Heart left ventricle (tissue), 16 donors: Measurements from ENCODE around the gene BICDL2. TPM values are rescaled to one million over a fixed set of nuclear protein-coding genes. Genes with fewer than 3 reads are reported as not detected.
A peak's percentile ranks its signal among the peaks of the same experiment; 100 is the strongest.

ENCODE experiments used
- ATAC-seq, 4 donors: fragments of 200-7000 bp; cut with Tn5 transposase; one replicate each; pipeline ENCODE4 v1.9.1; 2020 to 2022; ENCODE audit warnings: moderate library complexity in 4 of 4, mild to moderate bottlenecking in 3 of 4, moderate number of reproducible peaks in 1 of 4
- DNase-seq, 5 donors: peaks; one replicate each; pipeline ENCODE4 v3.0.0-alpha.2; 2020
- H3K27ac ChIP-seq, 12 donors: fragments of 200-600 bp; sonication (generic) in 4 of 12; one replicate each; pipeline versions ENCODE4 v1.5.0 to v1.8.0; 2016 to 2022; ENCODE audit warnings: mild to moderate bottlenecking in 2 of 12
- H3K27me3 ChIP-seq, 9 donors: fragments of 200-600 bp; sonication (generic) in 2 of 9; one replicate each; pipeline versions ENCODE4 v1.5.1 to v1.8.0; 2016 to 2022; ENCODE audit warnings: mild to moderate bottlenecking in 3 of 9
- H3K36me3 ChIP-seq, 9 donors: fragments of 200-600 bp; sonication (generic) in 2 of 9; one replicate each; pipeline versions ENCODE4 v1.5.0 to v1.8.0; 2018 to 2022; ENCODE audit warnings: mild to moderate bottlenecking in 2 of 9
- H3K4me1 ChIP-seq, 12 donors: fragments of 200-600 bp; sonication (generic) in 4 of 12; one replicate each; pipeline versions ENCODE4 v1.5.0 to v1.8.0; 2016 to 2022; ENCODE audit warnings: mild to moderate bottlenecking in 3 of 12
- H3K4me3 ChIP-seq, 12 donors: fragments of 200-600 bp; sonication (generic) in 4 of 12; one replicate each; pipeline versions ENCODE4 v1.5.0 to v1.8.0; 2017 to 2022; ENCODE audit warnings: mild to moderate bottlenecking in 9 of 12, moderate library complexity in 4 of 12
- H3K9me3 ChIP-seq, 12 donors: fragments of 200-600 bp; sonication (generic) in 4 of 12; one replicate each; pipeline versions ENCODE4 v1.5.0 to v1.8.0; 2016 to 2022; ENCODE audit warnings: mild to moderate bottlenecking in 1 of 12
- POLR2A ChIP-seq, 2 donors: fragments of 450-650 bp; IDR thresholded peaks; one replicate each; pipeline ENCODE4 v1.6.1; 2017; ENCODE audit warnings: antibody characterized with exemption in 2 of 2, mild to moderate bottlenecking in 2 of 2, moderate library complexity in 2 of 2
- WGBS, 4 donors: extraction: QIAGEN DNeasy Blood & Tissue Kit in 2 of 4; methylation state at CpG; one replicate each; pipeline versions ENCODE4 v1.1.5 to v1.1.7; 2013 to 2018; 5-methylcytosine and 5-hydroxymethylcytosine counted together
- intact Hi-C, 10 donors: fragments of 100-400 bp; cut with DNase I; formaldehyde crosslinking; loops; one replicate each; pipeline versions ENCODE4 v1.11.1 to v1.14.2; 2022
- polyA plus RNA-seq, 2 donors: library from polyadenylated mRNA; stranded (reverse); fragments of 200-250 nt; gene quantifications; one replicate each; pipeline ENCODE4 v1.2.3, GENCODE V29; 2013
- total RNA-seq, 9 donors: library from RNA; depleted of rRNA in 2 of 9; stranded (reverse); fragments of >200 nt in 2 of 9; fragmentation: NEBNext Ultra II Directional in 3 of 9; extraction: Animal tissue kit (Norgen Biotek cat#: 25700) in 3 of 9; gene quantifications; one replicate each; pipeline versions ENCODE4 v1.1.0 to v1.2.4, GENCODE V29; 2016 to 2023
- TF ChIP-seq, protein P1 (sequence below), 12 donors: fragments of 200-600 bp; sonication (generic) in 4 of 12; IDR thresholded peaks; one replicate each; pipeline versions ENCODE4 v1.5.0 to v1.8.0; 2018 to 2022; ENCODE audit warnings: antibody characterized with exemption in 12 of 12, mild to moderate bottlenecking in 5 of 12
- donor health status: ischemic (EF 13 %, LVEDD 7.1; RV severe dilation, severe dysfunction).
- donor health status: healthy with polysubstance abuse.
- donor health status: DM: no; HTN: yes; CAD: no.
- donor health status: DM: no; HTN: no; CAD: no.
- donor health status: ischemic (EF 25% LVEDD 6.9; RV normal size, moderate dysfunction).
- donor health status: ischemic (EF 25% LVEDD 5.7; RV mildly dilated, moderate dysfunction).
- donor health status: healthy.
- donor health status: DM: yes; HTN: yes; CAD: no.
- donor health status: ischemic (EF 35%, LVEDD 5.7; RV mildly dilated, moderate dysfunction).
- donor health status: nonischemic (EF 11% LVEDD 7.7; RV severe dilation, severe dysfunction).
- donor health status: DM: yes; HTN: yes; CAD: no.
- donor health status: PGD.
- donor health status: ischemic (EF 29% LVEDD 5.4; RV normal size, mild dysfunction).
- donor health status: nonischemic (EF 23%, LVEDD 6.1; RV moderate dilation, normal function).

The BICDL2 gene
- total and polyA plus RNA-seq, 11 donors: 0.07 TPM; not detected in 10

DNA sequence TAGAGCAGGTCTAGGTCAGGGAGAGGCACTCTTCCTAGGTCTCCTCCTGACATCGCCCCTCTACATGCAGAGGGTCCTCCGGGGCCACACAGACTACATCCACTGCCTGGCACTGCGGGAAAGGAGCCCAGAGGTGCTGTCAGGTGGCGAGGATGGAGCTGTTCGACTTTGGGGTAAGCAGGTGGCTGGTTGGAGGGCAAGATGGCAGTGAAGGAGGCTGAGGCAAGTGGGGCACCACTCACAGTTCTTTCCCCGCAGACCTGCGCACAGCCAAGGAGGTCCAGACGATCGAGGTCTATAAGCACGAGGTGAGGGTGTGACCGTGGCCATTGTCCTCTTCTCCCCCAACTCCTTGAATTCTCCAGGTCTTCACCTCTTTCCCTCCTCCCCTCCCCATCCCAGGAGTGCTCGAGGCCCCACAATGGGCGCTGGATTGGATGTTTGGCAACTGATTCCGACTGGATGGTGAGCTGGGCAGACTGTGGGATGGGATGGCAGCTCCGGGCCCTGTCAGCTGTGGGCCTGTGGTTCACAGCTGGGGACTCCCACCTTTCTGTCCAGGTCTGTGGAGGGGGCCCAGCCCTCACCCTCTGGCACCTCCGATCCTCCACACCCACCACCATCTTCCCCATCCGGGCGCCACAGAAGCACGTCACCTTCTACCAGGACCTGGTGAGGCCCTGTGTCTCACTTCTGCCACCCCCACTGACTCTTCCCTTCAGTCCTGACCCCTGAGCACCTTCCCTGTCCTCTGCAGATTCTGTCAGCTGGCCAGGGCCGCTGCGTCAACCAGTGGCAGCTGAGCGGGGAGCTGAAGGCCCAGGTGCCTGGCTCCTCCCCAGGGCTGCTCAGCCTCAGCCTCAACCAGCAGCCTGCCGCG lies 9.9 kb downstream of the BICDL2 start:
- 93 to 96% (median 95%) methylated on average over 22 to 24 of the region's 24 CpGs for WGBS, 4 donors
- ATAC-seq (no peak), DNase-seq (peak in 1 of 5 donors; percentile 23)
- intact Hi-C loops: no loop called here
- H3K9me3 ChIP-seq: no peaks in the 10 kb centered on the region
- H3K4me1 ChIP-seq: peaks cover 10 to 60% (median 36%) of the 10 kb centered on the region in 12 donors
- no peak for TF ChIP-seq POLR2A (IDR thresholded peaks at IDR 0.05)
- TF ChIP-seq, protein P1, sequence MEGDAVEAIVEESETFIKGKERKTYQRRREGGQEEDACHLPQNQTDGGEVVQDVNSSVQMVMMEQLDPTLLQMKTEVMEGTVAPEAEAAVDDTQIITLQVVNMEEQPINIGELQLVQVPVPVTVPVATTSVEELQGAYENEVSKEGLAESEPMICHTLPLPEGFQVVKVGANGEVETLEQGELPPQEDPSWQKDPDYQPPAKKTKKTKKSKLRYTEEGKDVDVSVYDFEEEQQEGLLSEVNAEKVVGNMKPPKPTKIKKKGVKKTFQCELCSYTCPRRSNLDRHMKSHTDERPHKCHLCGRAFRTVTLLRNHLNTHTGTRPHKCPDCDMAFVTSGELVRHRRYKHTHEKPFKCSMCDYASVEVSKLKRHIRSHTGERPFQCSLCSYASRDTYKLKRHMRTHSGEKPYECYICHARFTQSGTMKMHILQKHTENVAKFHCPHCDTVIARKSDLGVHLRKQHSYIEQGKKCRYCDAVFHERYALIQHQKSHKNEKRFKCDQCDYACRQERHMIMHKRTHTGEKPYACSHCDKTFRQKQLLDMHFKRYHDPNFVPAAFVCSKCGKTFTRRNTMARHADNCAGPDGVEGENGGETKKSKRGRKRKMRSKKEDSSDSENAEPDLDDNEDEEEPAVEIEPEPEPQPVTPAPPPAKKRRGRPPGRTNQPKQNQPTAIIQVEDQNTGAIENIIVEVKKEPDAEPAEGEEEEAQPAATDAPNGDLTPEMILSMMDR (IDR thresholded peaks at IDR 0.05): no peak
- peaks cover 0 to 23% (median 19%) of the 10 kb centered on the region in 9 donors for H3K36me3 ChIP-seq
- no peak overlapping the region for H3K27ac ChIP-seq
- H3K4me3 ChIP-seq: no peak overlapping the region
- H3K27me3 ChIP-seq: peaks cover 4 to 35% (median 26%) of the 10 kb centered on the region in 9 donors

DNA sequence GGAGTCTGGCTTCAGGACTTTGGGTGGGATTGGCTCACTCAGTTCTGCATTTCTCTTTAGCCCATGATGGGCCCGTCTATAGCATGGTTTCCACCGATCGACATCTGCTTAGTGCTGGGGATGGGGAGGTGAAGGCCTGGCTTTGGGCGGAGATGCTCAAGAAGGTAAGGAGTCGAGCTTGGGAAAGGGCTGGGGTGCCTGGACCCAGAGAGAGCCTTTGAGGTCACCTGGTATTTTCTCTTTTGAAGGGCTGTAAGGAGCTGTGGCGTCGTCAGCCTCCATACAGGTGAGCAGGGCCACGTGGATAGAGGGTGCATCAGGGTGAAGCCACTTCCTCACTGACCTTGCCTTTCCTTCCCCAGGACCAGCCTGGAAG lies 10.8 kb downstream of the BICDL2 start:
- Histone ChIP-seq H3K27ac (no peak overlapping the region), H3K4me3 (no peak overlapping the region), H3K36me3 (peaks cover 0 to 23% (median 19%) of the 10 kb centered on the region in 9 donors), H3K27me3 (peaks cover 4 to 27% (median 20%) of the 10 kb centered on the region in 9 donors), H3K9me3 (no peaks in the 10 kb centered on the region), H3K4me1 (peaks cover 13 to 64% (median 42%) of the 10 kb centered on the region in 12 donors)
- ATAC-seq: no peak
- intact Hi-C loops: no loop called here
- TF ChIP-seq POLR2A (IDR thresholded peaks at IDR 0.05): no peak
- TF ChIP-seq, protein P1 (IDR thresholded peaks at IDR 0.05): no peak
- DNase-seq: peak in 1 of 5 donors; percentile 20
- 94 to 97% (median 96%) methylated on average over 8 of the region's 8 CpGs for WGBS, 4 donors

DNA sequence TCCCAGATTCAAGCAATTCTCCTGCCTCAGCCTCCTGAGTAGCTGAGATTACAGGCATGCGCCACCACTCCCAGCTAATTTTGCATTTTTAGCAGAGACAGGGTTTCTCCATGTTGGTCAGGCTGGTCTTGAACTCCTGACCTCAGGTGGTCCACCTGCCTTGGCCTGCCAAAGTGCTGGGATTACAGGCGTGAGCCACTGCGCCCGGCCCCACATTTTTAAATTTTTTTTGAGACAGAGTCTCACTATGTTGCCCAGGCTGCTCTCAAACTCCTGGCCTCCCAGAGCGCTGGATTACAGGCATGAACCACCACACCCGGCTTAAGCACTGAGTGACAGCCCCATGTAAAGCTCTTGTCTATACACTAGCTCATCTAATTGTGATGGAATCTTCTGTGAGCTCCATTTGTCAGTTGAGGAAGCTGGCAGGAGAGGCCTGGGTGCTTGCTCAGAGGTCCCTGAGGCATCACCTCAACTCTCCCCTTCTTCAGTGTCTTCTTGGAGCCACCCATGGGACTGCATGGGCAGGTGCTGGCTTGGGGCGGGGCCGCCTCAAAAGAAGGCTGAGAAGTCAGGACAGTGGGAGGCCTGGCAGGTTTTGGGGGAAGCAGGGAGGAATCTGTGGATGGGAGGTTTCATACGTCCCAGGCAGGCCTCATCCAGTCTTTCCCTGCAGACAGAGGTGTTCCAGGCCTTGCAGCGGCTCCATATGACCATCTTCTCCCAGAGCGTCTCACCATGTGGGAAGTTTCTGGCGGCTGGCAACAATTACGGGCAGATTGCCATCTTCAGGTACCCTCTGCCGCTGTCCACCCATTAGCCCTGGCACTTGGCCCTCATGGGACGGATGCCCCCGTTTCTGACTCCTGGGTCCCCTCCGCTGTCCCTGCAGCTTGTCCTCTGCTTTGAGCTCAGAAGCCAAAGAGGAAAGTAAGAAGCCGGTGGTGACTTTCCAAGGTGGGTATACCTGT lies 11.4 kb downstream of the BICDL2 start:
- no peak overlapping the region for H3K27ac ChIP-seq
- no peak for TF ChIP-seq POLR2A (IDR thresholded peaks at IDR 0.05)
- TF ChIP-seq, protein P1 (IDR thresholded peaks at IDR 0.05): no peak
- peaks cover 4 to 20% (median 15%) of the 10 kb centered on the region in 9 donors for H3K27me3 ChIP-seq
- H3K36me3 ChIP-seq: peaks cover 0 to 23% (median 19%) of the 10 kb centered on the region in 9 donors
- DNase-seq (peak in 1 of 5 donors; percentile 20), ATAC-seq (no peak)
- no peak overlapping the region for H3K4me3 ChIP-seq
- peaks cover 13 to 71% (median 43%) of the 10 kb centered on the region in 12 donors for H3K4me1 ChIP-seq
- WGBS, 4 donors: 88 to 96% (median 94%) methylated on average over 8 to 18 of the region's 18 CpGs
- intact Hi-C loops: no loop called here
- no peaks in the 10 kb centered on the region for H3K9me3 ChIP-seq
